SK-N-SH (cell line): ENCODE results near the gene TEX12. TPM values are rescaled to one million over a fixed set of nuclear protein-coding genes. Genes with fewer than 3 reads are reported as not detected.

Experiments
- CTCF ChIA-PET: fragments of 300-600, 350-600 bp; formaldehyde crosslinking; extraction: SDS; loops from one replicate; lab custom pipeline; 2021; lab: Yijun Ruan, JAX
- POLR2A ChIA-PET: fragments of 350-600 bp; sonication (Branson Sonifier 250); formaldehyde crosslinking; extraction: SDS; loops from one replicate; lab custom pipeline; 2020; ENCODE audit warnings: antibody characterized with exemption, inconsistent platforms; lab: Yijun Ruan, JAX
- DNase-seq: peaks from one replicate; pipeline ENCODE4 v3.0.0; 2012
- H2AFZ ChIP-seq: fragments of 200-600 bp; sonication (generic); 2 replicates; pipeline ENCODE4 v1.8.1; 2016; ENCODE audit warnings: antibody characterized with exemption, mild to moderate bottlenecking, low read depth
- H3F3A ChIP-seq: fragments of 200-600 bp; sonication (generic); replicated peaks from 2 replicates; pipeline ENCODE3; 2016; ENCODE audit warnings: antibody characterized with exemption, mild to moderate bottlenecking; ENCODE audit not compliant: insufficient read depth
- H3K27ac ChIP-seq, 2 experiments: fragments of 200-500 bp in 1 of 2; fragments of 200-600 bp in 1 of 2; sonication (Bioruptor generic) in 1 of 2; sonication (generic), shearing (Covaris generic) in 1 of 2; 2 replicates each; pipeline versions ENCODE4 v1.5.1 to v1.6.1; 2014 to 2016; ENCODE audit warnings: low read depth in 2 of 2, inconsistent platforms in 1 of 2, low read length in 1 of 2, mild to moderate bottlenecking in 1 of 2, mixed read lengths in 1 of 2
- H3K27me3 ChIP-seq: fragments of 200-600 bp; sonication (generic), shearing (Covaris generic); 2 replicates; pipeline ENCODE4 v1.6.1; 2016; ENCODE audit warnings: mixed run types; ENCODE audit not compliant: insufficient read depth
- H3K36me3 ChIP-seq, 2 experiments: fragments of 200-500 bp in 1 of 2; fragments of 200-600 bp in 1 of 2; sonication (Bioruptor generic) in 1 of 2; sonication (generic) in 1 of 2; replicated peaks in 1 of 2; 2 replicates each; pipeline versions ENCODE3 to v1.5.1; 2014 to 2016; ENCODE audit warnings: low read length in 1 of 2, mild to moderate bottlenecking in 1 of 2; ENCODE audit not compliant: insufficient read depth in 2 of 2, control insufficient read depth in 1 of 2
- H3K4me1 ChIP-seq, 2 experiments: fragments of 200-500 bp in 1 of 2; fragments of 200-600 bp in 1 of 2; sonication (Bioruptor generic) in 1 of 2; sonication (generic), shearing (Covaris generic) in 1 of 2; 2 replicates each; pipeline versions ENCODE4 v1.5.1 to v1.6.1; 2014 to 2016; ENCODE audit warnings: low read depth in 1 of 2, low read length in 1 of 2, mixed run types in 1 of 2; ENCODE audit not compliant: insufficient read depth in 2 of 2, control insufficient read depth in 1 of 2
- H3K4me2 ChIP-seq: fragments of 200-600 bp; sonication (generic), shearing (Covaris generic); 2 replicates; pipeline ENCODE4 v1.6.1; 2017; ENCODE audit warnings: mixed run types
- H3K4me3 ChIP-seq, 2 experiments: fragments of 200-500 bp in 1 of 2; fragments of 200-600 bp in 1 of 2; sonication (Bioruptor generic) in 1 of 2; sonication (generic), shearing (Covaris generic) in 1 of 2; 2 replicates each; pipeline versions ENCODE4 v1.5.1 to v1.8.1; 2014 to 2016; ENCODE audit warnings: low read depth in 2 of 2, inconsistent platforms in 1 of 2, low read length in 1 of 2, mild to moderate bottlenecking in 1 of 2, mixed read lengths in 1 of 2, moderate library complexity in 1 of 2
- H3K79me2 ChIP-seq: fragments of 200-600 bp; sonication (generic); 2 replicates; pipeline ENCODE4 v1.8.1; 2017; ENCODE audit warnings: mild to moderate bottlenecking; ENCODE audit not compliant: insufficient read depth
- H3K9ac ChIP-seq: fragments of 200-600 bp; sonication (generic); 2 replicates; pipeline ENCODE4 v1.6.1; 2017; ENCODE audit warnings: mixed run types
- H3K9me2 ChIP-seq: fragments of 200-600 bp; sonication (generic); 2 replicates; pipeline ENCODE4 v1.6.1; 2017; ENCODE audit warnings: mixed run types
- H3K9me3 ChIP-seq: fragments of 200-600 bp; sonication (generic); 2 replicates; pipeline ENCODE4 v1.6.1; 2017; ENCODE audit warnings: mixed run types, mild to moderate bottlenecking, moderate library complexity
- H4K20me1 ChIP-seq: fragments of 200-600 bp; sonication (generic); 2 replicates; pipeline ENCODE4 v1.6.1; 2017; ENCODE audit warnings: mild to moderate bottlenecking, mixed run types; ENCODE audit not compliant: insufficient read depth
- CHD2 ChIP-seq: fragments of 150-350 bp; IDR thresholded peaks from 2 replicates; pipeline ENCODE4 v1.6.1; 2018; ENCODE audit warnings: low read length; ENCODE audit not compliant: partially characterized antibody
- ELF1 ChIP-seq: IDR thresholded peaks from 2 replicates; pipeline ENCODE4 v1.4.0; 2012
- EZH2phosphoT487 ChIP-seq: fragments of 200-600 bp; sonication (generic); IDR thresholded peaks from 2 replicates; pipeline ENCODE4 v1.6.1; 2017; ENCODE audit warnings: low read depth, mixed run types, mild to moderate bottlenecking, antibody characterized with exemption, moderate library complexity, borderline replicate concordance
- FOSL2 ChIP-seq: IDR thresholded peaks from 2 replicates; pipeline ENCODE4 v1.4.0; 2012; ENCODE audit warnings: low read depth, mild to moderate bottlenecking, moderate library complexity, borderline replicate concordance
- FOXJ3 ChIP-seq: sonication (generic); formaldehyde crosslinking; IDR thresholded peaks from 2 replicates; pipeline ENCODE4 v1.5.1; 2020; ENCODE audit warnings: mild to moderate bottlenecking, missing genetic modification reagents
- GATA2 ChIP-seq: sonication (generic); formaldehyde crosslinking; IDR thresholded peaks from 2 replicates; pipeline ENCODE4 v1.5.0; 2020; ENCODE audit warnings: mild to moderate bottlenecking, missing genetic modification reagents
- MEF2A ChIP-seq: IDR thresholded peaks from 2 replicates; pipeline ENCODE4 v1.4.0; 2012; ENCODE audit warnings: low read depth, borderline replicate concordance
- PBX3 ChIP-seq: IDR thresholded peaks from 2 replicates; pipeline ENCODE4; 2012
- RFX5 ChIP-seq: IDR thresholded peaks from 2 replicates; pipeline ENCODE4 v1.6.1; 2012; ENCODE audit warnings: mild to moderate bottlenecking, improper control_type of control experiment, low read length
- TAF1 ChIP-seq: IDR thresholded peaks from 2 replicates; pipeline ENCODE4 v1.6.1; 2012; ENCODE audit warnings: low read depth, mild to moderate bottlenecking, low read length, moderate library complexity, borderline replicate concordance
- USF1 ChIP-seq: IDR thresholded peaks from 2 replicates; pipeline ENCODE4 v1.4.0; 2012; ENCODE audit warnings: low read depth, borderline replicate concordance
- USF2 ChIP-seq: fragments of 150-350 bp; IDR thresholded peaks from 2 replicates; pipeline ENCODE4 v1.6.1; 2017; ENCODE audit warnings: antibody characterized with exemption, low read length, low read depth, borderline replicate concordance
- ZBTB33 ChIP-seq: IDR thresholded peaks from 2 replicates; pipeline ENCODE4 v1.4.0; 2012; ENCODE audit warnings: low read depth, borderline replicate concordance
- WGBS: methylation state at CpG from one replicate; pipeline ENCODE4 v1.1.6; 2017; ENCODE audit warnings: low lambda C conversion rate; 5-methylcytosine and 5-hydroxymethylcytosine counted together
- polyA plus RNA-seq, 3 experiments: library from polyadenylated mRNA; depleted of rRNA; stranded (reverse); fragments of >200 nt; gene quantifications; 2 replicates each; pipeline ENCODE4 v1.2.3, GENCODE V29; 2012

TEX12 gene
- polyA plus RNA-seq, 1 of the 3 experiments (the other 2 are of a cell fraction), result not detected

GRCh38 chr11:112165049-112165448, 2.1 kb upstream of the TEX12 start:
- Histone ChIP-seq H3K9me2 (no peaks in the 10 kb centered on the region), H3K4me1 (no peaks in the 10 kb centered on the region), H3K4me3 (no peak overlapping the region), H3F3A (peaks cover 3% of the 10 kb centered on the region), H3K36me3 (no peaks in the 10 kb centered on the region), H4K20me1 (no peaks in the 10 kb centered on the region), H3K9me3 (no peaks in the 10 kb centered on the region), H3K27ac (no peak overlapping the region), H2AFZ (no peak overlapping the region), H3K79me2 (no peaks in the 10 kb centered on the region), H3K4me2 (no peak overlapping the region), H3K9ac (no peak overlapping the region), H3K27me3 (no peaks in the 10 kb centered on the region)
- DNase-seq, result no peak
- POLR2A ChIA-PET, result no interaction called here
- 91% methylated on average over 3 of the region's 3 CpGs for WGBS
- no peak for TF ChIP-seq TAF1
- no peak for TF ChIP-seq ZBTB33
- TF ChIP-seq USF1, result no peak
- TF ChIP-seq ELF1, result no peak
- TF ChIP-seq CHD2, result no peak
- no peak for TF ChIP-seq USF2
- TF ChIP-seq PBX3, result no peak
- TF ChIP-seq FOXJ3 (CRISPR knock-in tag), result no peak
- TF ChIP-seq FOSL2, result no peak
- TF ChIP-seq RFX5, result no peak
- no peak for TF ChIP-seq GATA2 (CRISPR knock-in tag)
- no peak for TF ChIP-seq EZH2phosphoT487
- TF ChIP-seq, all 33 proteins: peak for 0
- CTCF ChIA-PET, result interaction anchor here (0.8 to 2.7 kb wide), 2 partner anchors 11 to 14 kb away, joined by 3 to 13 read pairs; partner anchors contain the start of gene BCO2

- no peaks in the 10 kb centered on the region for H3K4me1 ChIP-seq
- H3K9ac ChIP-seq, result no peak overlapping the region
- ChIA-PET CTCF (interaction anchor here (2.7 kb wide), 1 partner anchor 9 kb away, joined by 13 read pairs; the partner anchor contains the start of gene BCO2), POLR2A (interaction anchor here (0.6 kb wide), 1 partner anchor 26 kb away, joined by 3 read pairs; no protein-coding TSS in a partner anchor)
- no peak for DNase-seq
- no peaks in the 10 kb centered on the region for H3K79me2 ChIP-seq
- H3K9me2 ChIP-seq, result no peaks in the 10 kb centered on the region
- no peaks in the 10 kb centered on the region for H3K36me3 ChIP-seq
- H4K20me1 ChIP-seq, result no peaks in the 10 kb centered on the region
- H3K4me2 ChIP-seq, result no peak overlapping the region
- peaks cover 3% of the 10 kb centered on the region for H3F3A ChIP-seq
- H3K4me3 ChIP-seq, result no peak overlapping the region
- no peaks in the 10 kb centered on the region for H3K27me3 ChIP-seq
- TF ChIP-seq MEF2A (no peak), EZH2phosphoT487 (no peak)
- no peaks in the 10 kb centered on the region for H3K9me3 ChIP-seq
- no peak overlapping the region for H3K27ac ChIP-seq
- 79% methylated on average over 8 of the region's 8 CpGs for WGBS
- no peak overlapping the region for H2AFZ ChIP-seq
Observed at GRCh38 chr11:112166562-112166961, 610 bp upstream of the TEX12 start.
